SK-N-MC (cell line): ENCODE data around the gene CACNA1F.

Source experiments
- DNase-seq: peaks from one replicate; pipeline ENCODE4 v3.0.0-alpha.2; 2011; ENCODE audit warnings: low read depth, low spot score
- H3K27ac ChIP-seq: fragments of 200-600 bp; sonication (generic); 2 replicates; pipeline ENCODE4 v1.5.1; 2016; ENCODE audit warnings: mixed run types
- H3K36me3 ChIP-seq: fragments of 200-600 bp; sonication (generic); 2 replicates; pipeline ENCODE4 v1.6.1; 2017; ENCODE audit warnings: antibody characterized with exemption, low read length, mixed read lengths; ENCODE audit not compliant: insufficient read depth
- H3K4me3 ChIP-seq: fragments of 200-600 bp; sonication (generic); 2 replicates; pipeline ENCODE4 v1.5.1; 2016
- H3K9ac ChIP-seq: fragments of 200-600 bp; sonication (generic); 2 replicates; pipeline ENCODE4 v1.8.0; 2017; ENCODE audit warnings: mixed run types, mixed read lengths; ENCODE audit not compliant: insufficient read length
- H3K9me3 ChIP-seq: fragments of 200-600 bp; sonication (generic); 2 replicates; pipeline ENCODE4 v1.6.1; 2017; ENCODE audit warnings: low read depth, mild to moderate bottlenecking, antibody characterized with exemption, low read length, moderate library complexity, mixed read lengths
- EZH2 ChIP-seq: fragments of 200-600 bp; sonication (generic); IDR thresholded peaks from one replicate; pipeline ENCODE4 v1.6.1; 2017; ENCODE audit warnings: antibody characterized with exemption
- FOXP2 ChIP-seq: optimal IDR thresholded peaks from 2 replicates; pipeline ENCODE3; 2011; ENCODE audit warnings: mild to moderate bottlenecking, moderate library complexity; ENCODE audit not compliant: insufficient read depth; ENCODE audit errors: extremely low read length, control extremely low read depth
- POLR2AphosphoS5 ChIP-seq: IDR thresholded peaks from 2 replicates; pipeline ENCODE4 v1.6.1; 2012; ENCODE audit warnings: mild to moderate bottlenecking, low read depth, low read length, borderline replicate concordance

CACNA1F gene

DNA sequence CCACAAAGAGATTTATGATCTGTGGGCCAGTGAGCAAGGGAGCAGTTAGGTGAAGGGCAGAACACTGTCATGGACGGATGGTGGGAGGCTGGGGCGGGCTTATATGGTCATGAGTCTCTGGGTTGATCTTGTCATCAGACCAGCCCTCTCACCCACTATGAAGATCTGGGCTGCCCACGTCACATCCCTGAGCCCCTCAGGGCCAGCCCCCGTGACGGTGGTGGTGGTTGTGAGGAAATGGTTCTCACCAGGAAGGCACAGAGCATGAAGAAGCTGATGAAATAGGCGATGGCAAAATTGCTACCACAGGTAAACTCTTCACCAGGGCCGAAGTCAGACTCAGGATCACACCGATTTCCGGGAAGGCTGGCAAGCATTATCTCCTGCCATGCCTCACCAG lies 22.1 kb downstream of the CACNA1F start:
- no peak for TF ChIP-seq FOXP2
- no peak for TF ChIP-seq EZH2
- H3K27ac ChIP-seq = no peak overlapping the region
- no peak for DNase-seq
- H3K9me3 ChIP-seq = no peaks in the 10 kb centered on the region
- H3K9ac ChIP-seq = no peak overlapping the region
- no peaks in the 10 kb centered on the region for H3K36me3 ChIP-seq
- no peak overlapping the region for H3K4me3 ChIP-seq

DNA sequence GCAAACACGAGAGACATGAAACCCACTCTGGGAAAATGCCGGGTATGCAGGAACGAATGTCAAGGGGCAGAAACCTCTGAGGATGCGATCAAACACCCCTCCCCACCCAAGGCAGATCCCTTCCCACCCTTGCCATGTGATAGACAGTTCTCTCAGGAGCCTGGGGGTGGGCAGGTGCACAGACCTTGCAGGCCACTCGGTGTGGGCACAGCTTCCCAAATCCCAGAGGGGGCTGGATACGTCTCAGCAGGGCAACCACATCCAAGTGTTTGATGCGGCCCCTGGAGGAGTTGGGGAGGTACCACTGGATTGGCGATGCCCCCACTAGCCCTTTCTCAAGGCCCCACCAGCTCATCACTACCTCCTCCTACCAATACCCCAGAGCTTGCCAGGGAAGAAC lies 22.7 kb downstream of the CACNA1F start:
- no peaks in the 10 kb centered on the region for H3K9me3 ChIP-seq

DNA sequence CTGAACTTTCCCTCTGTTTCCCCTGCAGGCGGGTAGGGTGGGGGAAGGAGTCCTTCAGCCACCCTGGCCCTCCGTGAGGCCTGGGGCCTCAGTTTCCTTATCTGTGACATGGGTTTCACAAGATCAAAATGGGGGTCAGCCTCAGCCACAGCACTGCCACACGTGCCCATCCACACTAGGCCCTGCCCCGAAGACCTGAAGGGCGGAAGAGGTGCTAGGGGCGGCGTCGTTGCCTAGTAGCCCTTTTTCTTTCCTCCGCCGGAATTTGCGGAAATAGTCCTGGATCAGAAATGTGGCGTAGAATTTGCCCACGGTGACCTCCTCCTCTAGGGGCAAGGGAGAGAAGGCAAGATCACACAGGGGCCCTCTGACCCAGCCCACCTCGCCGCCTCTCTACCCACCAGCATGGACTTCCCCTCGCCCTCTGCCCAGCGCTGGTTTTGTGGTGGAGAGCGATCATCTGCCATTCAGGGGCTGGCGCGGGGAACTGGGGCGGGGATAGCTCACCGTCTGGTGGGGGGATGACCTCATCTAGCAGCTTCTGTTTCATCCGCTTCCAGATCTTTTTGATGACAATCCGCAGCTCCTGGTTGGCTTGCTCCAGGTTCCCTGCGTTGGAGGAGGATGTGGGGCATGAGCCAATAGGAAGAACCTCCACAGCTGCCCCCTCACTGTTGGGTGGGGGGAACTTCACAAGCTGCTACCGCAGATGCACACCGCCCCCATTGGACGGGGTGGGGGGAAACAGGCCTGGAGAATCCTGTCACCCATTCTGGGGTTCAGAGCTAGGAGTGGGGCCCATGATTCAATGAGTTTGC lies 23.5 kb downstream of the CACNA1F start:
- Histone ChIP-seq H3K36me3 (no peaks in the 10 kb centered on the region), H3K9ac (no peak overlapping the region), H3K4me3 (no peak overlapping the region), H3K9me3 (no peaks in the 10 kb centered on the region), H3K27ac (no peak overlapping the region)
- TF ChIP-seq POLR2AphosphoS5 (no peak), FOXP2 (no peak), EZH2 (no peak)
- DNase-seq = no peak

More for the DNA sequence above, 22.7 kb downstream of the CACNA1F start:
- Histone ChIP-seq H3K27ac (no peak overlapping the region), H3K36me3 (no peaks in the 10 kb centered on the region), H3K9ac (no peak overlapping the region), H3K4me3 (no peak overlapping the region)
- DNase-seq = no peak
- TF ChIP-seq EZH2 = no peak
- no peak for TF ChIP-seq POLR2AphosphoS5
- no peak for TF ChIP-seq FOXP2

DNA sequence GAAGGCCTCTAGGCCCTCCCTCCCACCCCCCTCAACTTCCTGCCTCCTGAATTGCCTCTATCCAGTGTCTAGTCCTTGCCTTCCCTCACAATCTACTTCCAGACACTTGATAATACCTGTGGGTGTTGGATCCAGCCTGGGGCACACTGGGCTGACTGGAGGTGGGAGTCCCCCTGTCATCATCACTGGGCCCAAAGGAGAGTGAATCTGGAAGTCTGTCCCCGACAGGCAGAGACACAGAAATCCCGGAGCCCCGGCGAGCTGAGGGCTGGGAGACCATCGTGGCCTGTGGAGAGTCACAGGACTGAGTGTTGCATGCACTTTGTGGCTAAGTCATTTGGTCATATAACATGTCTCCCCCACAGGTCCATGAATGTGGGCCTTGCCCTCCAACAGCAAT lies 24.7 kb downstream of the CACNA1F start:
- no peak overlapping the region for H3K9ac ChIP-seq
- no peak overlapping the region for H3K4me3 ChIP-seq

DNA sequence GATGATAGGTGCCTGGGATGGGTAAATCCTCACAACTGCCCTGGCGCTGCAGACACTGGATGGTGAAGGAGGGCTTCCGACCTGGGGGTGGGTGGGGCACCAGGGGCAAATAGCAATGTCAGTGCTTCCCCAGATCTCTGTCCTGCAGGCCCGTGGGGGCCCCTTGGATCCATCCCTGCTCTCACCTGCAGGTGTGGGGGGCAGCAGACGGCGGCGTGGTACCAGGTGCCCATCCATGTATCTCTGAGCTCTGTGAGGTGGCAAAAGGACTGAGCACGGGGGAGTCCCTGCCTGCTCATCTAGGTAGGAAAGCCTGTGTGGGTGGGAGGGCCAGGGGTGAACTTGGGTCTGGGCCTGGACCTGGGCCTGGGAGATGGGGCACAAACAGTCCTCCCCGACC lies 26.6 kb downstream of the CACNA1F start:
- DNase-seq = no peak
- H3K36me3 ChIP-seq = no peaks in the 10 kb centered on the region
- no peak overlapping the region for H3K4me3 ChIP-seq
- no peak overlapping the region for H3K27ac ChIP-seq
- no peaks in the 10 kb centered on the region for H3K9me3 ChIP-seq
- no peak overlapping the region for H3K9ac ChIP-seq
- no peak for TF ChIP-seq POLR2AphosphoS5
- no peak for TF ChIP-seq EZH2

More for the DNA sequence above, 24.7 kb downstream of the CACNA1F start:
- Histone ChIP-seq H3K27ac (no peak overlapping the region), H3K9me3 (no peaks in the 10 kb centered on the region), H3K36me3 (no peaks in the 10 kb centered on the region)
- DNase-seq = no peak
- TF ChIP-seq FOXP2 (no peak), POLR2AphosphoS5 (no peak), EZH2 (no peak)

DNA sequence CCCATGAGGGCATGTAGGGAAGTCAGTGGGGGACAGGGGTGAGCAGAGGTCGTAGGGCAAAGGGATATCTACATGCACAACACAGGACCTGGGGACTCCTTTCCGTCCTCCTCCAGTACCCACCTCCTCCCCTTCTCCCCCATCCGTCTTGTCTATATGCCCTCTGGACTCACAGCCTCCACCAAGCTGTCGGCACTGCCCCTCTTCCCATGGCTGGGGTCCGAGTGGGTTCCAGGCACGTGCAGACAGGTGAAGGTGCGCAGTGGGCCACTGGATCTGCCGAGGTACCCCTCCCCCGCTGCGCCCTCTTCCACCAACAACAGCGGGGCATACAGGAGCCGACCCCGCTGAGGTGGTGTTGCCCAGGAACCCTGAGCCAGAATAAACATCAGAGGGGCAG lies 27.7 kb downstream of the CACNA1F start:
- H3K9ac ChIP-seq = no peak overlapping the region
- no peak for TF ChIP-seq POLR2AphosphoS5
- no peak for TF ChIP-seq FOXP2
- no peak for TF ChIP-seq EZH2
- no peaks in the 10 kb centered on the region for H3K36me3 ChIP-seq
- no peak overlapping the region for H3K27ac ChIP-seq
- H3K4me3 ChIP-seq = no peak overlapping the region
- DNase-seq = no peak
- no peaks in the 10 kb centered on the region for H3K9me3 ChIP-seq

DNA sequence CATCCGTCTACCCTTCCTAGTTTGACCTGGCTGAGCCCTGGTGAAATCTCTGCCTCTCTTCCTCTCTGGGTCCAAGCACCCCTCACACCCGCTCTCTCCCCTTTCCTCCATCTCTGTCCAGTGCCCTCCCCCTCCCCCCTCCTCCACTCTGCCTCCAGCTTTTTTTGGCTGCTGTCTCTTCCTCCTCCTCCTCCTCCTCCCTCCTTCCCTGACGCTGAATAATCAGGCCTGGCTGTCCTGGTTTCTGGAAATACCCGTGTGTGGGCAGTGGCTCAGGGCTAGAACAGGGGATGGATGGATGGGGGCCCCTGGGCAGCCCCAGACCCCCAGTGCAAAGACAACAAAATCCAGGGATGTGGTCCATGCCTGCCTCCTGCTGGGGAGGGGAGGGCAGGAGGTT lies 28.4 kb downstream of the CACNA1F start:
- Histone ChIP-seq H3K4me3 (no peak overlapping the region), H3K9ac (no peak overlapping the region), H3K36me3 (no peaks in the 10 kb centered on the region), H3K9me3 (no peaks in the 10 kb centered on the region), H3K27ac (no peak overlapping the region)
- TF ChIP-seq FOXP2 = no peak
- DNase-seq = no peak

DNA sequence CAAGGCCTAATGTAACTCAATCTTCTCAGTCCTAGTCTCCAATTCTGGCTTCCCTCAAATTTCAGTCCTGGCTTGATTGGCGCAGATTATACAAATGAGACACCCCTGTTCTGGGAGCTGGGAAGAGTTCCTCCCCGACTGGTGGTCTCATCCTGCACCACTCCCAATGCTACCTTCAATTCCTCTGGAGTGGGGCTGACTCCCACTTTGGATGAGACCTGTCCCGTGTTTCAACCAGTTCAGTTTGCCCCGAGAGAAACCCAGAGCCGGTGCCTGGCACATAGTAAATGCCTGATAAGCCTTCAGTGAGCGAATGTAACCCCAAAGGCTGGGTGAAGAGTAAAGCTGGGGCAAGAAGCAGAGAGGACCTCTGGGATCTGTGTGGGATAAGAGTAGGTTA lies 29.1 kb downstream of the CACNA1F start:
- TF ChIP-seq POLR2AphosphoS5 (no peak), FOXP2 (no peak), EZH2 (no peak)

DNA sequence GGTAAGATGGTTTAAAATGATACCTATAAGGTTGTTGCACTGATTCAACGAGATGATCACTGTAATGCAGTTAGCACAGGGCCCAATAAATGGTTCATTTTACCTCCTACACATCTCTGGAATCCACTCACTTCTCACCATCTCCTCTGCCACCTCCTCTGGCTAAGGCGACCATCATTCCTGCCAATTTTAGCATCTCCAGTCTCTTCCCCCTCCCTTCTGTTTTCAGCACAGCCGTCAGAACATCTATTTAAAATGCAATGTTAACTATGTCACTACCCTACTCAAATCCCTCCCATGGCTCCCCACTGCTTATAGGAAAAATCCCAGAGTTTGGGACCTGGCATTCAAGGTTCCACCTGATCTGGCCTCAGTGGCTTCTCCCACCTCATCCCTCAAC lies 29.6 kb downstream of the CACNA1F start:
- TF ChIP-seq EZH2 (no peak), FOXP2 (no peak), POLR2AphosphoS5 (no peak)
- DNase-seq = no peak
- Histone ChIP-seq H3K36me3 (no peaks in the 10 kb centered on the region), H3K9me3 (no peaks in the 10 kb centered on the region), H3K9ac (no peak overlapping the region), H3K27ac (no peak overlapping the region), H3K4me3 (no peak overlapping the region)

More for the DNA sequence above, 29.1 kb downstream of the CACNA1F start:
- no peaks in the 10 kb centered on the region for H3K36me3 ChIP-seq
- no peaks in the 10 kb centered on the region for H3K9me3 ChIP-seq
- no peak overlapping the region for H3K4me3 ChIP-seq
- DNase-seq = no peak
- no peak overlapping the region for H3K9ac ChIP-seq
- no peak overlapping the region for H3K27ac ChIP-seq
